Suprapubic skin (tissue), 4 donors: ENCODE data around the gene PDE6B.

Experiments used
- POLR2A ChIP-seq, 2 donors: fragments of 450-650 bp; IDR thresholded peaks; one replicate each; pipeline ENCODE4 v1.6.1; 2017; ENCODE audit warnings: antibody characterized with exemption in 2 of 2, mild to moderate bottlenecking in 2 of 2, moderate library complexity in 2 of 2
- POLR2AphosphoS5 ChIP-seq, 3 donors: sonication (generic); formaldehyde crosslinking; IDR thresholded peaks; one replicate each; pipeline ENCODE4 v1.6.1; 2017; ENCODE audit warnings: antibody characterized with exemption in 3 of 3
- TF ChIP-seq, protein P1 (sequence below), 2 donors: fragments of 200-600 bp in 1 of 2; fragments of 450-650 bp in 1 of 2; sonication (generic) in 1 of 2; IDR thresholded peaks; one replicate each; pipeline ENCODE4 v1.5.1; 2016 to 2019; ENCODE audit warnings: antibody characterized with exemption in 2 of 2, mild to moderate bottlenecking in 1 of 2, moderate library complexity in 1 of 2

DNA sequence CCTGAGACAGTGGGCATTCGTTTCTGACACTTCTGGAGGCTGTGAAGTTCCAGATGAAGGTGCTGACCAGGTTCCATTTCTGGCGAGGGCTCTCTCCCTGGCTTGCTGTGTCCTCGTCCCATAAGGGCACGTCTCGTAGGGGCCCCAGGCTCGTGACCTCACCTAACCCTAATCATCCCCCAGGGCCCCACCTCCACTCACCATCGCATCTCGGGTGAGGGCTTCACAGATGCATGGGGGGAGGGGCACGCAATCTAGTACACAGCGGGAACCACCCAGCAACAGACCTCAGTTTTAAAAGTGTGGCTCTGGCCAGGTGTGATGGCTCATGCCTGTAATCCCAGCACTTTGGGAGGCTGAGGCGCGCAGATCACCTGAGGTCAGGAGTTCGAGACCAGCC lies 22.1 kb downstream of the PDE6B start:
- TF ChIP-seq, protein P1, sequence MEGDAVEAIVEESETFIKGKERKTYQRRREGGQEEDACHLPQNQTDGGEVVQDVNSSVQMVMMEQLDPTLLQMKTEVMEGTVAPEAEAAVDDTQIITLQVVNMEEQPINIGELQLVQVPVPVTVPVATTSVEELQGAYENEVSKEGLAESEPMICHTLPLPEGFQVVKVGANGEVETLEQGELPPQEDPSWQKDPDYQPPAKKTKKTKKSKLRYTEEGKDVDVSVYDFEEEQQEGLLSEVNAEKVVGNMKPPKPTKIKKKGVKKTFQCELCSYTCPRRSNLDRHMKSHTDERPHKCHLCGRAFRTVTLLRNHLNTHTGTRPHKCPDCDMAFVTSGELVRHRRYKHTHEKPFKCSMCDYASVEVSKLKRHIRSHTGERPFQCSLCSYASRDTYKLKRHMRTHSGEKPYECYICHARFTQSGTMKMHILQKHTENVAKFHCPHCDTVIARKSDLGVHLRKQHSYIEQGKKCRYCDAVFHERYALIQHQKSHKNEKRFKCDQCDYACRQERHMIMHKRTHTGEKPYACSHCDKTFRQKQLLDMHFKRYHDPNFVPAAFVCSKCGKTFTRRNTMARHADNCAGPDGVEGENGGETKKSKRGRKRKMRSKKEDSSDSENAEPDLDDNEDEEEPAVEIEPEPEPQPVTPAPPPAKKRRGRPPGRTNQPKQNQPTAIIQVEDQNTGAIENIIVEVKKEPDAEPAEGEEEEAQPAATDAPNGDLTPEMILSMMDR (IDR thresholded peaks at IDR 0.05): no peak
- TF ChIP-seq POLR2AphosphoS5 (IDR thresholded peaks at IDR 0.05) (no peak), POLR2A (IDR thresholded peaks at IDR 0.05) (no peak)
